ENCODE data around the gene INSYN1. TPM values are rescaled to one million over a fixed set of nuclear protein-coding genes. Genes with fewer than 3 reads are reported as not detected.

Gene INSYN1
- total and polyA plus RNA-seq, 2 experiments from 2014 or later, result 0.18 to 14.2 TPM

- H3K4me1 Mint-ChIP-seq, result peaks cover 32% of the 10 kb centered on the region
- DNase-seq (ENCODE audit: low spot score) (no peak), ATAC-seq (no peak)
- H3K9me3 Mint-ChIP-seq, result no peaks in the 10 kb centered on the region
- Histone ChIP-seq H2AFZ (no peak overlapping the region), H3K27ac (ENCODE audit: low read depth) (no peak overlapping the region), H3F3A (replicated peaks; ENCODE audit: low read depth) (0 out of 2 replicates have a peak, but pooled peaks cover 6% of the 10 kb centered on the region), H3K9me2 (ENCODE audit: insufficient read depth) (no peaks in the 10 kb centered on the region), H3K36me3 (ENCODE audit: insufficient read depth) (no peaks in the 10 kb centered on the region), H3K79me2 (replicated peaks; ENCODE audit: insufficient read depth) (peaks cover 74% of the 10 kb centered on the region), H3K4me1 (ENCODE audit: insufficient read depth) (peaks cover 33% of the 10 kb centered on the region), H3K4me2 (no peak overlapping the region), H3K27me3 (ENCODE audit: insufficient read depth) (no peaks in the 10 kb centered on the region), H3K4me3 (no peak overlapping the region), H4K20me1 (replicated peaks; ENCODE audit: insufficient read depth) (peaks cover 46% of the 10 kb centered on the region)
- no peaks in the 10 kb centered on the region for H3K27me3 Mint-ChIP-seq (ENCODE audit: insufficient read depth, low read depth, poor library complexity)
- H3K36me3 Mint-ChIP-seq (ENCODE audit: low read depth), result no peaks in the 10 kb centered on the region
- TF ChIP-seq EZH2 (IDR thresholded peaks at IDR 0.05; ENCODE audit: low read depth, unreplicated experiment) (no peak), ETS1 (IDR thresholded peaks at IDR 0.05) (no peak), CREB1 (CRISPR knock-in tag; IDR thresholded peaks at IDR 0.05; ENCODE audit: low read depth) (no peak), ZNF462 (CRISPR knock-in tag; IDR thresholded peaks at IDR 0.05) (no peak), STAT1 (IDR thresholded peaks at IDR 0.05; ENCODE audit: unreplicated experiment) (no peak)
- no peak overlapping the region for H3K4me3 Mint-ChIP-seq
- H3K27ac Mint-ChIP-seq, result no peak overlapping the region
These were observed 65.8 kb downstream of the INSYN1 start for GRCh38 chr15:73687351-73687750.
